H9 (cell line): ENCODE measurements around the gene ACSF3. TPM values are rescaled to one million over a fixed set of nuclear protein-coding genes. Genes with fewer than 3 reads are reported as not detected.

Source experiments
- DNase-seq: peaks from one replicate; pipeline ENCODE4 v3.0.0-alpha.2; 2017
- H2AFZ ChIP-seq: one replicate; pipeline ENCODE4 v1.6.1; 2013; ENCODE audit warnings: mild to moderate bottlenecking, low read length, control low read depth, moderate library complexity
- H2AK5ac ChIP-seq: 2 replicates; pipeline ENCODE4 v1.6.1; 2013; ENCODE audit warnings: low read length, control low read depth, mixed read lengths; ENCODE audit not compliant: insufficient read length
- H2BK120ac ChIP-seq: one replicate; pipeline ENCODE4 v1.6.1; 2013; ENCODE audit warnings: low read depth, mild to moderate bottlenecking, low read length, control low read depth, inconsistent platforms; ENCODE audit not compliant: poor library complexity, severe bottlenecking
- H2BK12ac ChIP-seq: 2 replicates; pipeline ENCODE4 v1.6.1; 2013; ENCODE audit warnings: low read length, control low read depth, mixed read lengths, low read depth; ENCODE audit not compliant: insufficient read length
- H2BK15ac ChIP-seq: 2 replicates; pipeline ENCODE4 v1.6.1; 2013; ENCODE audit warnings: low read depth, low read length, control low read depth
- H2BK20ac ChIP-seq: one replicate; pipeline ENCODE4 v1.6.1; 2013; ENCODE audit warnings: low read depth, mild to moderate bottlenecking, low read length, control low read depth, inconsistent platforms; ENCODE audit not compliant: poor library complexity, severe bottlenecking
- H2BK5ac ChIP-seq: 2 replicates; pipeline ENCODE4 v1.6.1; 2013; ENCODE audit warnings: low read length, control low read depth, mixed read lengths; ENCODE audit not compliant: insufficient read length
- H3K14ac ChIP-seq: 2 replicates; pipeline ENCODE4 v1.6.1; 2013; ENCODE audit warnings: low read length, control low read depth; ENCODE audit not compliant: insufficient read depth
- H3K18ac ChIP-seq: 2 replicates; pipeline ENCODE4 v1.6.1; 2013; ENCODE audit warnings: low read depth, mild to moderate bottlenecking, mixed read lengths, low read length, control low read depth; ENCODE audit not compliant: insufficient read length
- H3K23ac ChIP-seq: 2 replicates; pipeline ENCODE4 v1.6.1; 2013; ENCODE audit warnings: low read length, control low read depth, mixed read lengths, low read depth; ENCODE audit not compliant: insufficient read length
- H3K23me2 ChIP-seq: 2 replicates; pipeline ENCODE4 v1.6.1; 2013; ENCODE audit warnings: low read depth, mild to moderate bottlenecking, mixed read lengths, low read length, control low read depth; ENCODE audit not compliant: insufficient read length, poor library complexity, severe bottlenecking
- H3K27ac ChIP-seq: 2 replicates; pipeline ENCODE4 v1.5.1; 2013; ENCODE audit warnings: low read length, control low read depth, mixed read lengths, low read depth; ENCODE audit not compliant: insufficient read length
- H3K27me3 ChIP-seq: 2 replicates; pipeline ENCODE4 v1.6.1; 2013; ENCODE audit warnings: low read length, control low read depth, inconsistent platforms; ENCODE audit not compliant: insufficient read depth
- H3K4ac ChIP-seq: 2 replicates; pipeline ENCODE4 v1.6.1; 2013; ENCODE audit warnings: low read depth, mild to moderate bottlenecking, control low read depth, inconsistent platforms, low read length, moderate library complexity
- H3K4me1 ChIP-seq: 2 replicates; pipeline ENCODE4 v1.6.1; 2013; ENCODE audit warnings: low read length, control low read depth, inconsistent platforms; ENCODE audit not compliant: insufficient read depth
- H3K4me2 ChIP-seq: 2 replicates; pipeline ENCODE4 v1.6.1; 2013; ENCODE audit warnings: low read length, control low read depth, mixed read lengths; ENCODE audit not compliant: insufficient read length, insufficient read depth
- H3K56ac ChIP-seq: 2 replicates; pipeline ENCODE4 v1.6.1; 2013; ENCODE audit warnings: low read depth, mild to moderate bottlenecking, mixed read lengths, low read length, control low read depth; ENCODE audit not compliant: insufficient read length
- H3K79me1 ChIP-seq: 2 replicates; pipeline ENCODE4 v1.6.1; 2013; ENCODE audit warnings: low read depth, mild to moderate bottlenecking, moderate library complexity, low read length, control low read depth, inconsistent platforms; ENCODE audit not compliant: insufficient read depth, poor library complexity, severe bottlenecking
- H3K79me2 ChIP-seq: 2 replicates; pipeline ENCODE4 v1.6.1; 2013; ENCODE audit warnings: low read length, control low read depth, inconsistent platforms; ENCODE audit not compliant: insufficient read depth
- H3K9ac ChIP-seq: 2 replicates; pipeline ENCODE4 v1.6.1; 2013; ENCODE audit warnings: low read length, control low read depth, mixed read lengths; ENCODE audit not compliant: insufficient read length; ENCODE audit errors: extremely low read depth
- H3K9me3 ChIP-seq: one replicate; pipeline ENCODE4 v1.6.1; 2013; ENCODE audit warnings: low read depth, low read length, inconsistent platforms; ENCODE audit not compliant: control insufficient read depth
- H3T11ph ChIP-seq: one replicate; pipeline ENCODE4 v1.6.1; 2013; ENCODE audit warnings: mild to moderate bottlenecking, low read length, control low read depth, inconsistent platforms
- H4K20me1 ChIP-seq: one replicate; pipeline ENCODE4 v1.6.1; 2013; ENCODE audit not compliant: control insufficient read depth, insufficient read length, insufficient read depth
- H4K5ac ChIP-seq: 2 replicates; pipeline ENCODE4 v1.6.1; 2013; ENCODE audit warnings: low read depth, mild to moderate bottlenecking, mixed read lengths, low read length, control low read depth; ENCODE audit not compliant: insufficient read length
- H4K8ac ChIP-seq: replicated peaks from 2 replicates; pipeline ENCODE4 v1.6.1; 2013; ENCODE audit warnings: low read length, control low read depth, mixed read lengths, low read depth; ENCODE audit not compliant: insufficient read length
- H4K91ac ChIP-seq: 2 replicates; pipeline ENCODE4 v1.6.1; 2013; ENCODE audit warnings: low read depth, mild to moderate bottlenecking, moderate library complexity, mixed read lengths, low read length, control low read depth; ENCODE audit not compliant: insufficient read length
- H3K27ac Mint-ChIP-seq, 3 experiments: 2 replicates in 2 of 3; 3 replicates in 1 of 3; pipeline ENCODE4 v1.8.0; 2020 to 2021; ENCODE audit warnings: mixed read lengths in 3 of 3, mild to moderate bottlenecking in 1 of 3, moderate library complexity in 1 of 3
- H3K27me3 Mint-ChIP-seq: 2 replicates; pipeline ENCODE4 v1.8.0; 2021; ENCODE audit warnings: low read depth, mild to moderate bottlenecking, moderate library complexity, mixed read lengths
- H3K36me3 Mint-ChIP-seq, 3 experiments: 2 replicates in 2 of 3; 3 replicates in 1 of 3; pipeline ENCODE4 v1.8.0; 2020 to 2021; ENCODE audit warnings: low read depth in 3 of 3, mixed read lengths in 3 of 3; ENCODE audit not compliant: insufficient read depth in 1 of 3
- H3K4me1 Mint-ChIP-seq, 2 experiments: 2 replicates each; pipeline ENCODE4 v1.8.0; 2020; ENCODE audit warnings: mixed read lengths in 2 of 2
- H3K4me3 Mint-ChIP-seq, 2 experiments: 2 replicates in 1 of 2; 3 replicates in 1 of 2; pipeline ENCODE4 v1.8.0; 2020 to 2021; ENCODE audit warnings: mild to moderate bottlenecking in 2 of 2, mixed read lengths in 2 of 2, moderate library complexity in 1 of 2
- H3K9me3 Mint-ChIP-seq, 2 experiments: 2 replicates in 1 of 2; 3 replicates in 1 of 2; pipeline ENCODE4 v1.8.0; 2020; ENCODE audit warnings: mild to moderate bottlenecking in 2 of 2, mixed read lengths in 2 of 2, moderate library complexity in 1 of 2
- CTCF ChIP-seq: fragments of 200-600 bp; sonication (generic); conservative IDR thresholded peaks from 3 replicates; pipeline ENCODE4 v1.8.0; 2021; ENCODE audit warnings: antibody characterized with exemption, mild to moderate bottlenecking
- WGBS: extraction: QIAGEN DNeasy Blood & Tissue Kit; methylation state at CpG from one replicate; pipeline ENCODE4 v1.1.7; 2013; ENCODE audit warnings: missing lambda C conversion rate, low lambda C conversion rate, mixed read lengths; ENCODE audit not compliant: insufficient read length; ENCODE audit errors: extremely low coverage; 5-methylcytosine and 5-hydroxymethylcytosine counted together
- total RNA-seq: library from RNA; stranded (reverse); gene quantifications from 2 replicates; pipeline ENCODE4 v1.2.1, GENCODE V29; 2021

ACSF3 gene
- total RNA-seq, 1 experiment from 2014 or later = 31.3 TPM

GRCh38 chr16:89201439-89202377 is 108.1 kb downstream of the ACSF3 start:
- TF ChIP-seq CTCF = no peak
- Histone ChIP-seq H3K4me1 (no peaks in the 10 kb centered on the region), H4K20me1 (no peaks in the 10 kb centered on the region), H3K56ac (no peak overlapping the region), H3K79me1 (no peaks in the 10 kb centered on the region), H3K9ac (no peak overlapping the region), H2BK15ac (no peak overlapping the region), H4K8ac (no peak overlapping the region), H3K27ac (no peak overlapping the region), H3K18ac (no peak overlapping the region), H2BK120ac (no peak overlapping the region), H4K91ac (no peak overlapping the region), H2AK5ac (no peak overlapping the region), H2BK20ac (no peak overlapping the region), H3K9me3 (no peaks in the 10 kb centered on the region), H3K79me2 (no peaks in the 10 kb centered on the region), H2BK5ac (no peak overlapping the region), H3K4ac (no peak overlapping the region), H3K14ac (no peak overlapping the region; the same call in 1 of the 2 replicates), H2AFZ (no peak overlapping the region), H3K23me2 (peaks cover 8% of the 10 kb centered on the region), H3K4me2 (peak overlapping the region; percentile 60), H4K5ac (no peak overlapping the region), H2BK12ac (no peak overlapping the region), H3K27me3 (peaks cover 7% of the 10 kb centered on the region; the same call in 1 of the 2 replicates), H3K23ac (no peak overlapping the region), H3T11ph (no peak overlapping the region)
- H3K4me1 Mint-ChIP-seq = peaks cover 6 to 11% of the 10 kb centered on the region in 2 experiments; a peak in 2 of 4 replicates
- no CpG with 5 or more reads among the region's 111 CpGs for WGBS
- H3K36me3 Mint-ChIP-seq = no peaks in the 10 kb centered on the region; a peak in 1 of 7 replicates
- H3K27ac Mint-ChIP-seq = no peak overlapping the region
- H3K9me3 Mint-ChIP-seq = peaks cover 5 to 6% of the 10 kb centered on the region in 2 experiments; a peak in 2 of 5 replicates
- H3K27me3 Mint-ChIP-seq = peaks cover 55% of the 10 kb centered on the region
- DNase-seq = peak; percentile 89
- peak overlapping the region; percentile 62 to 78 for H3K4me3 Mint-ChIP-seq
